Measurements from ENCODE around the gene CEP192.
"Not testable (repeated sequence)": the region's sequence is repeated elsewhere in the genome, so short reads cannot be mapped to it uniquely, and the experiment has no call there.

Gene CEP192, protein sequence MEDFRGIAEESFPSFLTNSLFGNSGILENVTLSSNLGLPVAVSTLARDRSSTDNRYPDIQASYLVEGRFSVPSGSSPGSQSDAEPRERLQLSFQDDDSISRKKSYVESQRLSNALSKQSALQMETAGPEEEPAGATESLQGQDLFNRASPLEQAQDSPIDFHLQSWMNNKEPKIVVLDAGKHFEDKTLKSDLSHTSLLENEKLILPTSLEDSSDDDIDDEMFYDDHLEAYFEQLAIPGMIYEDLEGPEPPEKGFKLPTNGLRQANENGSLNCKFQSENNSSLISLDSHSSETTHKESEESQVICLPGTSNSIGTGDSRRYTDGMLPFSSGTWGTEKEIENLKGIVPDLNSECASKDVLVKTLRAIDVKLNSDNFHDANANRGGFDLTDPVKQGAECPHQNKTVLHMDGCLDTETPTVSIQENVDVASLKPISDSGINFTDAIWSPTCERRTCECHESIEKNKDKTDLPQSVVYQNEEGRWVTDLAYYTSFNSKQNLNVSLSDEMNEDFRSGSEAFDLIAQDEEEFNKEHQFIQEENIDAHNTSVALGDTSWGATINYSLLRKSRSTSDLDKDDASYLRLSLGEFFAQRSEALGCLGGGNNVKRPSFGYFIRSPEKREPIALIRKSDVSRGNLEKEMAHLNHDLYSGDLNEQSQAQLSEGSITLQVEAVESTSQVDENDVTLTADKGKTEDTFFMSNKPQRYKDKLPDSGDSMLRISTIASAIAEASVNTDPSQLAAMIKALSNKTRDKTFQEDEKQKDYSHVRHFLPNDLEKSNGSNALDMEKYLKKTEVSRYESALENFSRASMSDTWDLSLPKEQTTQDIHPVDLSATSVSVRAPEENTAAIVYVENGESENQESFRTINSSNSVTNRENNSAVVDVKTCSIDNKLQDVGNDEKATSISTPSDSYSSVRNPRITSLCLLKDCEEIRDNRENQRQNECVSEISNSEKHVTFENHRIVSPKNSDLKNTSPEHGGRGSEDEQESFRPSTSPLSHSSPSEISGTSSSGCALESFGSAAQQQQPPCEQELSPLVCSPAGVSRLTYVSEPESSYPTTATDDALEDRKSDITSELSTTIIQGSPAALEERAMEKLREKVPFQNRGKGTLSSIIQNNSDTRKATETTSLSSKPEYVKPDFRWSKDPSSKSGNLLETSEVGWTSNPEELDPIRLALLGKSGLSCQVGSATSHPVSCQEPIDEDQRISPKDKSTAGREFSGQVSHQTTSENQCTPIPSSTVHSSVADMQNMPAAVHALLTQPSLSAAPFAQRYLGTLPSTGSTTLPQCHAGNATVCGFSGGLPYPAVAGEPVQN (N-terminal part only)

DNA sequence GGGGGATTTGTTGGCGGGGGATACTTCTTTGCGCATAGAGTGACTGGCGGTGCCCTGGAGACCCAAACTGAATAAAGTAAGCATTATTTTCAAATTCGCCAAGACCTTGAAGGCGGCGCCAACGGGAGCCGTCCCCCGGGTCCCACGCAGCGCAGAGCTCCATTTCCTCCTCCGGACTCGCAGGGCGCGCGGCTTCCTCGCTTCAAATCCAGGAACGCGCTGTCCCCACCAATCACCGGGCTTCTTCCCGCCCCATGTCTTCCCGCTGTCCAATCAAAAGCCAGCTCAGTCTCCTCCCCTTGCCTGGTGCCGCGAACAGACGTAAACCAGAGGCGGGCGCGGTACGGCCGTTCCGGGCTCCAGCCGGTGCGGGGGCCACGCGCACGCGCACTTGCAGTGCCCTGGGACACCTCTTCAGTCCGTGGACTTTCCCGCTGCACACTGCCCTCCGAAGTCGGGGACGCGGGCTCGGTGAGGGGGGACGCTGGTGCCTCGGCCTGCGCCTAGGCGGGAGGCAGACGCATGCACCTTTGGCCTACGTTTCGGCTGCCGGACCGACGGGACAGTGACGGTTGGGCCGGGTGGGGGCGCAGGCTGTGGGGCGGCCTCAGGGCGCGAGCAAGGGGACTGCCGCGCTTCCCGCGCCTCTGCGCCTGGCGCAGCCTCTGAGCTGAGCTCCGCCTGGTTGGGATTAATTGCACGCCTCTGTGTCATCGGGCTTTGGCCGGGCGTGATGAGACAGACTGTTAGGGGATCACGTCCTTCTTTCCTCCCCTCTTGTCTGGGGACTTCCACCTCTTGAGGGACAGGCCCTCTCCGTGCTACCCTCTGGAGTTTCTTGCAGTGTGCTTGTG lies at the start of gene CEP192:
CEP192 (plus strand) TSS at position 396 of the 854 bp plus-strand sequence. CDS start 8,063 bp downstream, outside the sequence.
- peak; percentile 85 to 94 (median 90) for DNase-seq

DNA sequence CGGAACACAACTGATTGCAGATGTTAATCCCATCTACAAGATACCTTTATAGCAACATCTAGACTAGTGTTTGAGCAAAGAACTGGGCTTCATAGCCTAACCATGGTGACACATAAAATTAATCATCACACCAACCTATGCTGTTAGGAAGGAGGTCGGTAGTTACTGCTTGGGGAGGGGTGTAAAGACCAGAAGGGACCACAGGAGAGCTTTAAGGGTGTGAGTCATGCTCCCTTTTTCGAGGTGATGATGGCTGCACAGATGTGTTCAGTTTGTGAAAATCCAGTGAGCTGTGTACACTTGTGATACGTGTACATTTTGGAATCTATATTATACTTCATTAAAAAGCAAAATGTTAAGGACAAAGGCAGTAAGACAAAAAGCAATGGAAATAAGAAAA lies 47.9 kb upstream of the CEP192 start:
- no peak for DNase-seq

DNA sequence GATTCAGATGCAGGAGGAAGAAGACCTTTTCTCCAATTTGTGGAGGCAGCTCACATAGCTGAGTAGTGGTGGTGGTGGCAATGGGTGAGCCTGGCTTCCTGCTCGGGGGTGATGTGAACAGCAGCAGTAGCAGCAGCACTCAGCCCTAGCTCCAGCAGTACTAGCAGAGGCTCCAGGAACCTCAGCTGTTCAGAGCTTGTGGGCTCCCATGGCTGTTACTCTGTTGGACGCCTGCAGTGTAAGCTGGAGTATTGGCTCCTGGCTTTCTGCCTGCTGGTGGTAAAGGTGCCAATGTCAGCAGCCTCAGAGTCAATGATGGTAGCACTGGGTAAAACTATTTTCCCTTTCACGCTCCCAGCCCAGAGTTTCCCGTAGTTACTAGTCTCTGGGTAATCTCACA lies 46.5 kb upstream of the CEP192 start:
- no peak for DNase-seq

DNA sequence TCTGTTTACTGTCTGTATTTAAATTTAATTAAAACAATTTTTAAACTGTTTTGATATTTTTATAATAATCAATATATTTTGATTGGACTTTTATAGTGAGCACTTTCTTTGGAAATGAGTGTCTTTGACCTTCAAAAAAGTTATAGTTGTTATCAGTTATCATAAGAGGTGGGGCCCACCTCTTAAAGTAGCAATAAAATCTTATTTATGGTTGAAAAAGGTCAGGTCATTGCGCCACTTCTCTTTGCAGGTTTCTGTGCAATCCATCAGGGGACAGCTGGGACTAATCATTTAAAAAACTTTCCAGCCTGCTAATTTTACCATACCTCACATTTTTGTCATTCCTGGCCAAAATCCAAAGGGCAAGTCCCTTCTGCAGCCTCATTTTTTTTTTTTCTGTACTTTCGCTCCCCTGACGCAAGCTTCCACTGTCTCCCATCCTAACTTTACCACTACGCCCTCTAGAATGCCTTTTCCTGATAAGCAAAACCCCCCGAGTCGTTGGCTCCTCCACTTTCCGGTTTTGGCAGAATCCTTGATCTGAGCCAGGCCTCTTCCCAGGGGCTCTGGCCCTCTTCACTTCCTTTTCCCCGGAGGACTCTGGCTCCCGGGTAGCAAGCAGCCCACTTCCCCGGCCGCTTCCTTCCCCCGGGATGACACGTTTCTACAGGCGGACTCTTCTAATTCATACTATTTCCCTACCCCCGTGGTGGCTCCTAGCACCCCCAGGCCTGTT lies 44.4 kb upstream of the CEP192 start:
- peak in 1 of 4 experiments; percentile 23 for DNase-seq

DNA sequence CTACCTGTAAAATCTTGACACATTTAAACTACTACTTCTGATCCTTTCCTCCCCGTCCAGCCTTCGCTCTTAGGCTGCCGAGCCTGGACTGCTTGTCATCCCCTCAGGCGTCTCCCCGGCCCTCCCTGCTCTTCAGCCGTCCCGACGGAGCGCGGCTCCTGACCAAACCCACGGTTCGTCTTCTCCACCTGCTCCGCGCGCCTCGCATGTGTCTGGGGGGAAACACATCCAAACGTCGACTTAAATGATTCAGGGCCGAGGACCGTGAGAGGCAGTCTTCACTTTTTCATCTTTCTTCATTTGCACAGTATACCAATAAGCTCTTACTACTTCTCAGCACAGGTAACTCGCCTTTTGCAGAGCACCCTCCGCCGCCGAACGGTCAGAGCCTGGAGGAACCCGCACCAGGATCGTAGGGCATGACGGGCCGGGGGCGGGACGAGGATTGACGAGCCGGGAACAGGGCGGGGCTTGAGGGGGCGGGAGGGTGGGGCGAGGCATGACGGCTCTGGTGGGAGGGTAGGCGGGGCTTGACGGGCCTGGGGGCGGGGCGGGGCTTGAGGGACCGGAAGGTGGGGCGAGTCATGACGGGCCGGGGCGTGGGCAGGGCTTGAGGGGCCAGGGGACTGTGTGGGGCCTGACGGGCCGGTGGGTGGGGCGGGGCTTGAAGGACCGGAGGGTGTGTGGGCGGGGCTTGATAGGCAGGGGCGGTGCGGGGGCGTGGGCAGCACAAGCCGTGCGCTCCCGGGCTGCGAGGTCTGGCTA lies 43.7 kb upstream of the CEP192 start, which contains the start of gene SEH1L:
SEH1L (plus strand) TSS at position 727 of the 765 bp plus-strand sequence. CDS start 111 bp downstream, outside the sequence.
- DNase-seq = peak; percentile 98 to 99 (median 99)

DNA sequence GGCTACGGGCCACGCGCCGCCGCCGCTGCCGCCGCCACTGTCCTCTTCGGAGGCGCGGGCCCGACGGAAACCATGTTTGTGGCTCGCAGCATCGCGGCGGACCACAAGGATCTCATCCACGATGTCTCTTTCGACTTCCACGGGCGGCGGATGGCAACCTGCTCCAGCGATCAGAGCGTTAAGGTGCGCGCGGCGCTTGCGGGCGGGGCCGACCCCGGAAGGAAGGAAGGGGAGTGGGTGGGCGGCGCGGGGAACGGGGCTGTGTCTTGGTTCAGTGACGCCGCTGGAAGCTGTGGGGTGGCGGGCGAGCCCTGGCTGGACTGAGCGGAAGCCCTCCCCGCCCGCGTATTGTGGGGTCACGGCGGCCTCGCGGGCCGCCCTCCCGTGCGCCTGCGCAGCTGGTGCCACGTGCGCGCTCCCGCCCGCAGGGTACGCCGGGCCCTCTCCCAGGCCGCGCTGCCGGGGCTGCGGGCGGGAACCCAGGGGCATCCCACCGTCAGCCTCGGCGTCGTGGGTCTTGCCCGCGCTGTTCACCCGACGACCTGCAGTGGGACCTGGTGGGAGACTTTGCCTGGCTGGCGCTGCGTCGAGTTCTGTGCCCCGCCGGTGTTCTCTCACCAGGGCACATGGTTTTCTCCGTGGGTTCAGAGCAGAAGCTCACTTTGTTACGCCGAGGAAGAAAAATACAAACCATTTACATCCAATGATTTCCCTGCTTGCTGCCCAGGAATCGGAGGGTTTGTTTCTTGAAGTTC lies 42.9 kb upstream of the CEP192 start:
- peak; percentile 93 to 98 (median 96) for DNase-seq

DNA sequence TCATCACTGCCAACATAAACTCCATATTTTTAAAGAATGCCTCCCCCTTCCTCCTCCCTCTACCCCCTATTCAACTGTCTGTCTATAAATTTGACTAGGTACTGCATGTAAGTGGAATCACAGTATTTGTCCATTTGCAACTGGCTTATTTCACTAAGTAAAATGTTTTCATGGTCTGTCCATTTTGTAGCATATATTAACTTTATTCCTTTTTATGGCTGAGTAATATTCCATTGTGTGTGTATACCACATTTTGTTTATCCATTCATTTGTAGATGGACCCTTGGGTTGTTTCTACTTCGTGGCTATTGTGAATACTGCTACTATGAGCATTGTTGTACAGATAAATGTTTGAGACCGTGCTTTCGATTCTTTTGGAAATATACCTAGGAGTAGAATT lies 32.7 kb upstream of the CEP192 start:
- DNase-seq = no peak

DNA sequence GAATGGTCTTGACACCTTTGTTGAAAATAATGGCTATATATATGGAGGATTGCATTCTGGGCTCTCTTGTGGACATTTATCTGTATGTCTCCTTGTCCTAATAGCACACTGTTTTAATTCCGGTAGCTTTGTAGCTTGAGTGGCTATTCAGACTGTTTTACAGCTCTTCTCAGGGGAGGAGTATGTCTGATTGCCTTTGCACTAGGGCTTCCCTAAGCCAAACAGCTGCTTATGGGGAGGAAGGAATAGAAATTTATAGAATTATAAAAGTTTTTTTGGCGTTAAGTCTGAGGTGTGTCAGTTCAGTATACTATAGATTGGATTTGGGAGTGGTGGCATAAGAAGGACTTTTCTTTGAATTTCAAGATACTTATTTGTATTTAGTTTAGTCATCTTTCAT lies 30.8 kb upstream of the CEP192 start:
- no peak for DNase-seq

DNA sequence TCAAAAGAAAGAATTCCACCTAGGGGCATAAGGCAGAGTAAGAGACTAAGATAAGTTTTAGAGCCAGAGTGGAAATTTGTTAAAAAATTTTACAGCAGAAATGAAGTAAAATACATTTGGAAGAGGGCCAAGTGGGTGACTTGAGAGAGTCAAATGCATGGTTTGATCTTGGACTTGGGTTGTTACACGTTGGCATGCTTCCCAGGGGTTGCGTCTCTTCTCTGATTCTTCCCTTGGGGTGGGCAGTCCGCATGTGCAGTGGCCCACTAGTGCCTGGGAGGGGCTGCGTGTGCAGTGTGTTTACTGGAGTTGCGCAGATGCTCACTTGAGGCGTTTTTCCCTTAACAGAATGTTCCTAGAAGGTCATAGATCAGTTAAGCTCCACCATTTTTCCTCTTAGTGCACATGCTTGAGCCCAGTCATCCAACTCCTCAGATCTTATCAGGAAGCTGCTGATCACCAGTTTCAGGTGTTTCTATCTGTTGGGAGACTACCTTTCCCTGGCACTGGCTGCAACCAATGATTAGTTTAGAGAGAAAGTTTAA lies 30.2 kb upstream of the CEP192 start:
- DNase-seq = no peak

DNA sequence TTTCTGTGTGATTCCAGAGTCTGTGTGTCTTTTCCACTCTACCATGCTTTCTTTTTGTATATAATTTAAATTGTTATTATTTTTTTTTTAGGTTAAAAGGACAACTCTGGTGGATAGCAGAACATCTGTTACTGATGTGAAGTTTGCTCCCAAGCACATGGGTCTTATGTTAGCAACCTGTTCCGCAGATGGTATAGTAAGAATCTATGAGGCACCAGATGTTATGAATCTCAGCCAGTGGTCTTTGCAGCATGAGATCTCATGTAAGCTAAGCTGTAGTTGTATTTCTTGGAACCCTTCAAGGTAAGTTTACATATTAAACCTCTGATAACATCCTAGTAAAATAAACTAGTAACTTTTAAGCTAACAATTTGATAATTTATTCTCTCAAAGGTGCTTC lies 28.1 kb upstream of the CEP192 start:
- DNase-seq = no peak

DNA sequence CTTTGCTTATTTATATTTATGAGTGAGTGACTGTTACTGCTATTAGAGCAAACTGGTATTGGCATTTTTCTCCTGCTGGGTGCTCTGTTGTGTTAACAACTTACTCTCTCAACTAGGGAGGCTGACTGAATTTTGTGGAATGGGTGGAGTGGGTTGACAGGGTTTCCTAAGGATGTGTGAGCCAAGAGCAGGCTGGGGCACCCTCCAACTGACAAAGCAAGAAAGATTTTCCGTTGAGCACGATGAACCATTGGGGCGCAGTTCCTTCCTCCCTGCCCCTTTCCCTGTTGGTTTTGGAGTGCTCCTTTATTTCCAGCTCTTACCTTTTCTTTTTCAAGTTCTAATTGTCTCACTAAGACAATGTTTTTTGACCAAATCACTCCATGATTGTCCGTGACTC lies 23.0 kb upstream of the CEP192 start:
- DNase-seq = no peak

DNA sequence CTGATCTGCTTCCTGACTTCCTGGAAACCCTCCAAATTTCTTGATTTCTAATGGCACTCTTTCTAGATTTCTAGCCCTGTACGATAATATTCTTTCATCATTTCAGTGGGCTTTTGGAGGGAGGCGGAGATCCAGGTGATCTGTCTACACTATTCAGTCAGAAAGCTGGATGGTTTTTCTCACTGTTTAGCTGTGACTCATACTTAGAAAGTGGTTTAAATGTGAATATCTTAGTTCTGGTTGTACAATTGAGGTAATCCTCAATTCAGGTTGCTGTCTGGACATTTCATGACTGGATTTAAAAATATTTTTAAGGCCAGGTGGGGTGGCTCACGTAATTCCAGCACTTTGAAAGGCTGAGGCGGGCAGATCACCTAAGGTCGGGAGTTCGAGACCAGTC lies 22.5 kb upstream of the CEP192 start:
- DNase-seq = no peak

DNA sequence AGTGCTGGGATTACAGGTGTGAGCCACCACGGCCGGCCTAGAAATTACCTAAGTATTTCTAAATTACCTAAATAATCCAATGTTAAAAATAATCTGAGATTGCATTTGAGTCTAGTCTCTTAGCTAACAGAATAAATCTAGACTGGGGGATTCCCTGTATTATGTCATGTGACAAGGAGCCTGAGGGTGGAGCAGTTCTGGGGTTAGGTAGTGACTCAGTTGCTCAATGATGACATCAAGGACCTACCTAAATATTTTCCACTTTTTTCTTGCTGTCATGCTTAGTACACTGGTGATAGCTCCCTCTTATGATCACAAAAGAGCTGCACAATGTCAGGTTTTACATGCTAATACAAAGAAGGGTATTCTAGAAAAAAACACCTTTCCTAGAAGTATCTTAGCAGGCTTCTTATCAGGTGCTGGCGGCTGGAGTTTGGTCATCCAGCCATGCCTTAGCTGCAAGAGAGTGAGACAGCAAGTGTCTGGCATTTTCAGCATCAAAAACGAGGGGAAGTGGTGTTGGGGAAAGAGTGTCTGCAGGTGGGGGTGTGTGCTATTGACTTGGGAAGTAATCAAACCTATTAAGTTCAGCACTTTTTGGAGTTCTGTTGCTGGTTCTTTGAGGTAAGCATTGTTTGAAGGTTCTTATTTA lies 17.5 kb upstream of the CEP192 start:
- no peak for DNase-seq

DNA sequence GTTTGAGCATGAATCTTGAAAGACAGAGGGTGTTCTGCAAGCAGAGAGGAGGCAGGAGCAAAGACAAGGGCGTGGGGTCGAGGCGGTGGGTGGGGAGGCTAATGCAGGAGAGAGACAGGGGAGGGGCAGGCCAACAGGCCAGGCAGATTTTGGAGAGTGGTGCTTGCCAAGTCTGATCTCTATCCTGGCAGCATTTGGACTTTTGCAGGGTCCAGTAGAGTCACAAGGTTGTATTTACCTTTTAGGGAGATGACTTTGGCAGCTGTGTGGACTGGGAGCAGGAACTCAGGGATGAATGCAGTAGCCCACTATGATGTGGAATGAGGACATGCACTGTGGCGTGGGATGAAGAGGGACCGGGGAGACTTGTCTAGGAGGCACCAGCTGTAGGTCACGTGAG lies 15.7 kb upstream of the CEP192 start:
- no peak for DNase-seq

DNA sequence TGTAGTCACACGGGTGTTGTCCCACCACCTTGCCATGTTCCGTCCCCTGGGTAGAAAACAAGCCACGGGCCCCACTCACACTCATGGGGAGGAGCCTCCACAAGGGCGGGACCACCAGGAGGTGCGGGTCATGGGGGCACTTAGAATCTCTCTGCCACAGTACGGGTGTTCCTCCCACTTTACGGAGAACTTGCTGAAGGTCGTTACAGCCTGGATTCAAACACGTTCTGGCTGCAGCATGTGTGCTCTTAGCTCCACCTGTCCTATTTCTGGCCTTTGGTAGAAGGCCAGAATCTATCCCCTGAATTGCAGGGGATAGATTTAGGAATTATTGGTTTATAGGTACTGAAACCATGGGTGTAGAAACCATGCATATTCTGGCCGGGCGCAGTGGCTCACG lies 14.9 kb upstream of the CEP192 start:
- DNase-seq = no peak

DNA sequence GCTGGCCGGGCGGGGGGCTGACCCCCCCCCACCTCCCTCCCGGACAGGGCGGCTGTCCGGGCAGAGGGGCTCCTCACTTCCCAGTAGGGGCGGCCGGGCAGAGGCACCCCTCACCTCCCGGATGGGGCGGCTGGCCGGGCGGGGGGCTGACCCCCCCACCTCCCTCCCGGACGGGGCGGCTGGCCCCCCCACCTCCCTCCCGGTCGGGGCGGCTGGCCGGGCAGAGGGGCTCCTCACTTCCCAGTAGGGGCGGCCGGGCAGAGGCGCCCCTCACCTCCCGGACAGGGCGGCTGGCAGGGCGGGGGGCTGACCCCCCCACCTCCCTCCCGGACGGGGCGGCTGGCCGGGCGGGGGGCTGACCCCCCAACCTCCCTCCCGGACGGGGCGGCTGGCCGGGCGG lies 11.1 kb upstream of the CEP192 start:
- DNase-seq = not testable (repeated sequence)

DNA sequence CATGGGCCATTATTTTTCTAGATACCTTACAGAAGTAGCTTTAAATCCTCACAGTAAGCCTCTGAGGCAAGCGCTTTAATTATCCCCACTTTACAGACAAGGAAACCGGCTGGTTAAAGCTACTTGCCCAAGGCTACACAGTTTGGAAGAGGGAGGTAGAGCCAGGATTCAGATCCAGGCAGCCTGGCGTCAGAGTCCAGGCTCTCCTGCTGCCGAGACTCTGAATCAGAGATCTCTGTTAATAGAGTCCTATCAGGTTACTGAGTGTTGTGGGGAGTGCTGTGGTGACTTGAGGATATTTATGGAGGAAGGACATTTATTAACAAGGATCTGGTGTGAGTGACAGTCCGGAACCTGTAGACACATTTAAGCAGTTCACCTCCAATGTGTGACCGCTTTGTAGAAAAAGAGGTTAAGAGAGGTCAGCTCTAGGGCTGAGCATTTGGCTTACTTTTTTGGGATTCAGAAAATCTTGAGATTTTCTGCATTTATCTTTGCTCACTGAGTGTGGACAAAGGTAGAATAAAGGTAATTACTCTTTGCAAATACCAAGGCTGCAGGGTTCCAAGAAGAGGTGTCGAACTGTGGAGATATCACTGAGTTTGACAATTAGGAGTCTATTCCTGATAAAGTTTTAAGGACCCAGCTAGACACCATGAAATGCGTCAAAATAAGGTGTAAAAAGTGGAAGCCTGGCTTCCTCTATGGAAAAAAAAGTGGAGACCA lies 1.6 kb upstream of the CEP192 start:
- DNase-seq = no peak

DNA sequence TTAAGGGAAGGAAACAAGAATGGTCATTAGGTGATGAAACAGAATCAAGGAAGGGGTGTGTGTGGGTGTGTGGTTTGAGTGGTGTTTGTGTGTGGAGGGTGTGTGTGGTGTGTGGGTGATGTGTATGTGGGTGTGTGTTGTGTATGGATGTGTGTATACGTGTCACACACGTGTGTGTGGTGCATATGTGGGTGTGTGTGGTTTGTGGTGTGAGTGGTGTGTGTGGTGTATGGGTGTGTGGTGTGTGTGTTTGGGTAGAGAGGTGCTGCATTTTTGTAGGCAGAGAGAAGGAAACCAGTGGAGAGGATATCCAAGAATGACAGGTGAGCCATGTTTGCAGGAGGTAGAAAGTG lies 1.1 kb upstream of the CEP192 start:
- no peak for DNase-seq
